Ovary (tissue), 3 donors: Measurements from ENCODE around the gene CLASP1.

ENCODE experiments used
- CTCF ChIP-seq, 3 donors: fragments of 450-650 bp in 2 of 3; fragments of 200-600 bp in 1 of 3; IDR thresholded peaks; one replicate each; pipeline versions ENCODE4 v1.5.1 to v1.8.0; 2016 to 2022; ENCODE audit warnings: antibody characterized with exemption in 3 of 3, mild to moderate bottlenecking in 1 of 3
- EP300 ChIP-seq: sonication (generic); formaldehyde crosslinking; IDR thresholded peaks from one replicate; pipeline ENCODE4 v1.6.1; 2017; ENCODE audit warnings: antibody characterized with exemption
- POLR2A ChIP-seq: fragments of 450-650 bp; IDR thresholded peaks from one replicate; pipeline ENCODE4 v1.6.1; 2017; ENCODE audit warnings: antibody characterized with exemption, mild to moderate bottlenecking, moderate library complexity
- donor health status: DM: no; HTN: no; CAD: no.

- TF ChIP-seq CTCF (IDR thresholded peaks at IDR 0.05) (no peak), POLR2A (no peak), EP300 (no peak)
Observed at GRCh38 chr2:121368155-121368554, 281.1 kb downstream of the CLASP1 start.
